GM19099 (cell line): Measurements from ENCODE around the gene MSLN.

Source experiments
- POLR2A ChIP-seq: IDR thresholded peaks from 3 replicates; pipeline ENCODE4 v1.6.1; 2011; ENCODE audit warnings: low read depth; ENCODE audit not compliant: insufficient read length; ENCODE audit errors: extremely low read depth

Gene MSLN

DNA sequence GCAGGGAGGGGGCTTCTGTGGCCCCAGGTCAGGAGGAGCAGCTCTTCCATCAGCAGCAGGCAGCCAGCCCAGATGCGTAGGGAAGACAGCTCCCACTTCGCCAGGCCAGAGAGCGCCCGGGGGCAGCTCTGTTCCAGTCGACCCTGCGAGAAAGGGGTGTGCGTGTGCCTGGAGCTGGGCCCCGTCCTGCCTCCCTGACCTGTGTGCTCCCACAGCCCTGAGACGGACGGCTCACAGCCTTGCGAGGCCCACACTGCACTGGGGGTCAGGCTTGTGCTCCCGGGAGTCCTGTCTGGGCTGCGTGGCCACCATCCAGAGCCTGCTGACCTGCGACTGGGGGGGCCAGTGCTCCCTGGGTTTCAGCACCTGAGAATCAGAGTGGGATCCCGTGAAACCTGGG lies 469 bp upstream of the MSLN start:
- no peak for TF ChIP-seq POLR2A

DNA sequence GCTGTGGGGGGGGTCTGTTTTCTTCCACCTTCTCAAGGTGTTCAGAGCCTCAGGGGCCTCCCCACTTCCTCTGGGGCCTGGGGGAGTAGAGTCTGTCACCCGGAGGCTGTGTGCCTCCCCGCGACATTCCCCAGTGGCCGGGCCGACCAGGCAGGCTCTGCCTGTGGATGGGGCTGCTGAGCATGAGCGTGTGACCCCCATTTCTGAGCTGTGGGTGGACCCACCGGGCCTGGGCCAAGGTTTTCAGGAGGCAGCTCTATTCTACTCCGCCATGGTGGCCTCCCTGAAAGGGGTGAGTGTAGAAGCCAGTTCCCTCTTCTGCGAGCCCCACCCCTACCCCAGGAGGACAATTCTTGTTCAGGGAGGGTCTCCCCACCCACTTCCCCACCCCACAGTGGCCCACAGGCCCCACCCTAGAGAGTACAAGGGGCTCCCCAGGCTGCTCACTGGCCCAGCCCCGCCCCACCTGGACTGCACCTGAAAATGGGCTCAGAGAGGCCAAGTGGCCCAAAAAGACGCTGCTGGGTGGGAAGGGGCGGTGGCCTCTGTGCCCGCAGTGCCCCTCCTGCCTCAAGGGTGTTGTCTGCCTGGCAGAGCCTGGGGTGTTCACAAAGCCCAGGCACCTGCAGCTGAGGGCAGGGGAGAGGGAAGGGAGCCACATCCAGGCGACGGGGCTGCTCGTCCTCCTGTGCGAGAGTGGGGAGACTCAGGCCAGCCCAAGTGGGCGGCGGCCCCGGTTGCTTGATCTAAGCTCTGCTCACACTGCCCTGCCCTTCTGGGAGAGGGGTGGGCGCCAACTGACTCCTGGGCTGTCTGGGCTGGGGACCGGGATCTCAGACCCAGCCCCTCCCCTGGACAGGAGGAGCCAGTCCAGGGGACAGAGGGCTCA lies 1.3 kb downstream of the MSLN start:
- TF ChIP-seq POLR2A = no peak

DNA sequence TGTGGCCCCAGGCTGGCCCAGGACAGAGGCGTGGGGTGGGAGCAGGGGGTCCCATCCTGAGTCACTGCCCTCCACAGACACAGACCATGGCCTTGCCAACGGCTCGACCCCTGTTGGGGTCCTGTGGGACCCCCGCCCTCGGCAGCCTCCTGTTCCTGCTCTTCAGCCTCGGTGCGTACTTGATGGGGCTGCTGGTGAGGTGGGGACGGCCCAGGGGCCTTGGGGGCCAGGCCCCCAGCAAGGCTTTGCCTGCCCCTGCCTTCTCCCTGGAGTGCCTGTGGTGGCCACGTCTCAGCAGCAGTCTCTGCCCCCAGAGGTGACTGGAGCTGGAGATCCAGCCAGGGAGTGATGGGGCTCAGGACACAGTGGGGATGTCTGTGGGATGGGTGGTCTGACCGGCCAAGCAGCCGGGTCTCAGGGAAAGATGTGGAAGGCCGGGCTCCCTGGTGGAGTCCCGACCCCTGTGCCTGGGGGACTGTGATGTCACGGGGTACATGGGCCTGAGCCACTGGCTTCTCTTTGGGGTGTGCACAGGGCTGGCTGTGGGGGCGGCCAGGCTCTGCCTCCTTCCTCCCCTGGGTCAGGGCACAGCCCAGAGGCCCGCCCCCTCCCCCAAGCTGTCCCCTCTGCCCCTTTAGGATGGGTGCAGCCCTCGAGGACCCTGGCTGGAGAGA lies 2.2 kb downstream of the MSLN start:
- TF ChIP-seq POLR2A = no peak

DNA sequence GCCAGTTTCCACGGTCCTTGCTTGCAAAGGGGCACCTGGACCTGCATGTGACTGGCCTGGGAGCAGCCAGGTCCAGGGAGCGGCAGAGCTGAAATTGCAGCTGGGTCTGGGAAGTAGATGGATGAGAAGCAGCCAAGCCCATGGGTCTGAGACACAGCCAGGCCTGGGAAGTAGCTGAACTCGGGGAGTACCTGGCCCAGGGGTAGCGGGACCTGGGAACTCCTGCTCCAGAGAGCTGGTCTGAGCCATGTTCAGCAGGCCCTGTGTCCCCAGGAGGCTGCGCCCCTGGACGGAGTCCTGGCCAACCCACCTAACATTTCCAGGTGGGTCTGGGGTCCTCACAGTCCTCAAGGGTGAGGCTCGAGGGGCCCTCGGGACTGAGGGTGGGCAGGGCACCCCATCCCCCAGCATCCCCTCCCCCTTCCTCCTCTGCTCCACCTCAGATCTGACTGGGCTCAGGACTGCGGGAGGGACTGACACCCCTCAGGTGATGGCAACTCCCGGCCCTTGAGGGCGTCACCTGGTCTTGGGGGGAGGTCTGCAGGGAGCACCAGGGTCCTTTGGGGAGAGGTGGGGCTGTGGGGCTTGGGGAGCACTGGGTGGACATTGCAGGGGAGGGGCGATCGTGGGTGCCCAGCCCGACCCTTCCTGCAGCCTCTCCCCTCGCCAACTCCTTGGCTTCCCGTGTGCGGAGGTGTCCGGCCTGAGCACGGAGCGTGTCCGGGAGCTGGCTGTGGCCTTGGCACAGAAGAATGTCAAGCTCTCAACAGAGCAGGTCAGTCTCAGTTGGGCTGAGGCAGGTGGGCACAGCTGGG lies 3.0 kb downstream of the MSLN start:
- TF ChIP-seq POLR2A = no peak

DNA sequence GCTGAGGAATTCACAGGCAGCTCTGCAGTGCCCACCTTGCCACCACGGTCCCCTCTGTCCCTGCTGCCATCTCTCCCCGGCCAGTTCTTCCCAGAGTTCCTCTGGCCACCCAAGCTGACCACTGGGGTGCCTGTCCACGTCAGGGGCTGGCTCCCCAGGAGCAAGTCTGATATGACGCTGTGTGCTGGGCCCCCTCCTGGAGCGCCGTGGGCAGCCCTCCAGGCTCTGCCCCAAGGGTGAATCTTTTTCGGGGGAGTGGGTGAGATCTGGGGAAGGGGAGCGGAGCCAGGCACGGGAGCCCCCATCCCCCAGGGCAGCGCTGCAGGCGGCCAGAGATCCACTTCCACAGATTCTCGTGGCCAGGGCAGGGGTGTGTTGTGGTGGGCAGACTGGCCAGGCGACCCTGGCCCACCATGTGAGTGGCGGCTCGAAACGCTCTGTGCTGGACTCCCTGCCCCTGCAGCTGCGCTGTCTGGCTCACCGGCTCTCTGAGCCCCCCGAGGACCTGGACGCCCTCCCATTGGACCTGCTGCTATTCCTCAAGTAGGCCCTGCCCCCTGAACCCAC lies 3.7 kb downstream of the MSLN start:
- TF ChIP-seq POLR2A = no peak

DNA sequence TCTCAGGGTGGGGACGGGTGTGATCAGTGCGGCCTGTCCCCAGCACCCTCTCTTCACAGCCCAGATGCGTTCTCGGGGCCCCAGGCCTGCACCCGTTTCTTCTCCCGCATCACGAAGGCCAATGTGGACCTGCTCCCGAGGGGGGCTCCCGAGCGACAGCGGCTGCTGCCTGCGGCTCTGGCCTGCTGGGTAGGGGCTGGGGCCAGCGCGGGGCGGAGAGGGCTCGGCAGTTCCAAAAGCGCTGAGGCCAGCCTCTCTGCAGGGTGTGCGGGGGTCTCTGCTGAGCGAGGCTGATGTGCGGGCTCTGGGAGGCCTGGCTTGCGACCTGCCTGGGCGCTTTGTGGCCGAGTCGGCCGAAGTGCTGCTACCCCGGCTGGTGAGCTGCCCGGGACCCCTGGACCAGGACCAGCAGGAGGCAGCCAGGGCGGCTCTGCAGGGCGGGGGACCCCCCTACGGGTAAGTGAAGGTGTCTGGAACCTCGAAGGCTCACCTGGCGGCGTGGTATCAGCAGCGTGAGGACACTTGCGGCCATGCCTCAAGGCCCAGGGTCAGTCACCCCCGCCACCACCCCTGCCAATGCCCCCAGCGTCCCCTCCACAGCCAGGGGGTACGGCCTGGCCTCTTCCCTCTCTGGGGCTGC lies 4.4 kb downstream of the MSLN start:
- TF ChIP-seq POLR2A = no peak

DNA sequence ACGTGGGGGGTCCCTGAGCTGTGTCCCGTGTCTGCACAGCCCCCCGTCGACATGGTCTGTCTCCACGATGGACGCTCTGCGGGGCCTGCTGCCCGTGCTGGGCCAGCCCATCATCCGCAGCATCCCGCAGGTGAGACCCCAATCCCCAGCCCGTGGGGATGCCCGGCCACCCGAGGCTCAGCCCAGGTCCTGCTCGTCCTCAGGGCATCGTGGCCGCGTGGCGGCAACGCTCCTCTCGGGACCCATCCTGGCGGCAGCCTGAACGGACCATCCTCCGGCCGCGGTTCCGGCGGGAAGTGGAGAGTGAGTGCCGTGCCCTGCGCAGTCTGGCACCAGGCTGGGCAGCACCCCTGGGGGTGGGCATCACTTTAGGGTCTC lies 4.9 kb downstream of the MSLN start:
- TF ChIP-seq POLR2A = no peak

DNA sequence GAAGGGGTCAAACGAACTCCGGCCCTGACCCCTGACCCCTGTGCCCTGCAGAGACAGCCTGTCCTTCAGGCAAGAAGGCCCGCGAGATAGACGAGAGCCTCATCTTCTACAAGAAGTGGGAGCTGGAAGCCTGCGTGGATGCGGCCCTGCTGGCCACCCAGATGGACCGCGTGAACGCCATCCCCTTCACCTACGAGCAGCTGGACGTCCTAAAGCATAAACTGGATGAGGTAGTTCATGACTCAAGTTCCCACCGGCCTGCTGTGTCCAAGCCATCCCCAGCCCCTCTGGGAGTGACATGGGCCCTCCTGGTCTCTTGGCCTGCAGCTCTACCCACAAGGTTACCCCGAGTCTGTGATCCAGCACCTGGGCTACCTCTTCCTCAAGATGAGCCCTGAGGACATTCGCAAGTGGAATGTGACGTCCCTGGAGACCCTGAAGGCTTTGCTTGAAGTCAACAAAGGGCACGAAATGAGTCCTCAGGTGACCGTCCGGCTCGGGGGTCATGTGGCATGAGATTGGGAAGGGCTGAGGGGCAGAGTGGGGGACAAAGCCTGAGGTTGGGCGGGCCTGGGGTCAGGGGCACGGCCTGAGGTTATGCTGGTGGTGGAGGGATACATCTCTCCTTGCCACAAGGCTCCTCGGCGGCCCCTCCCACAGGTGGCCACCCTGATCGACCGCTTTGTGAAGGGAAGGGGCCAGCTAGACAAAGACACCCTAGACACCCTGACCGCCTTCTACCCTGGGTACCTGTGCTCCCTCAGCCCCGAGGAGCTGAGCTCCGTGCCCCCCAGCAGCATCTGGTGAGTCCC lies 5.7 kb downstream of the MSLN start:
- no peak for TF ChIP-seq POLR2A

DNA sequence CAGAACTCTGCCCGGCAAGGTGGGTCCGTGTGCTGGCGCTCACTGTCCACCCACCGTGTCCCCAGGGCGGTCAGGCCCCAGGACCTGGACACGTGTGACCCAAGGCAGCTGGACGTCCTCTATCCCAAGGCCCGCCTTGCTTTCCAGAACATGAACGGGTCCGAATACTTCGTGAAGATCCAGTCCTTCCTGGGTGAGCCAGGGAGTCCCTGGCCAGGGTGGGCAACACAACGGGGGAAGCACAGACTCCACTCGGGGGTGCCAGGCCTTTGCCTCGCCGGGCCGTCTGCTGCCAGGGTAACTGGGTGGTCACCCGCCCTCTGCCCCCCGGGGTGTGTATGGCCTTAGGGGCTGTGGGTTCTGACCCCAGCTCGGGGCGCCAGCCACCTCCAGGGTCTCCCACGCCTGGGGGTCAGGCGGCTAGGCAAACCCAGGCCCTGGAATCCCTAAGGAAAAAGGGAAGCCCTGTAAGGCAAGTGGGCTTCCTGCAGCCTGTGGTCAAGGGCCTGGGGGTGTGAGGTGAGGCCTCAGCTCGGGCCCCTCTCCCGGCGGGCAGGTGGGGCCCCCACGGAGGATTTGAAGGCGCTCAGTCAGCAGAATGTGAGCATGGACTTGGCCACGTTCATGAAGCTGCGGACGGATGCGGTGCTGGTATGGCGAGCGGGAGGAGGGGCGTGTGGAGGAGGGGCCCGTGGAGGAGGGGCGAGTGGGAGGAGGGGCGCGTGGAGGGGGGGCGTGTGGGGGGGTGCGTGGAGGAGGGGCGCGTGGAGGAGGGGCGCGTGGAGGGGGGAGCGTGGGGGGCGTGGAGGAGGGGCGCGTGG lies 6.5 kb downstream of the MSLN start:
- TF ChIP-seq POLR2A = no peak

DNA sequence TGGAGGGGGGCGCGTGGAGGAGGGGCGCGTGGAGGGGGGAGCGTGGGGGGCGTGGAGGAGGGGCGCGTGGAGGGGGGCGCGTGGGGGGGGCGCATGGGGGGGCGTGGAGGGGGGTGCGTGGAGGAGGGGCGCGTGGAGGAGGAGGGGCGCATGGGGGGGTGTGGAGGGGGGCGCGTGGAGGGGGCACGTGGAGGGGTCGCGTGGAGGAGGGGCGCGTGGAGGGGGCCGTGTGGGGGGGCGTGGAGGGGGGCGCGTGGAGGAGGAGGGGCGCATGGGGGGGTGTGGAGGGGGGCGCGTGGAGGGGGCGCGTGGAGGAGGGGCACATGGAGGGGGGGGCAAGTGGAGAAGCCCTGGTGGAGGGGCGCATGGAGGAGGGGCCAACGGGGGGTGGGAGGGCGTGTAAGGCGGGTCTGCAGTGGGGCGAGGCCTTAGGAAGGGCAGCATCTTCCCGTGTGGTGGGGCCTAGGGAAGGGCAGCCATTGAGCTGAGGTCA lies 7.3 kb downstream of the MSLN start:
- TF ChIP-seq POLR2A = no peak

DNA sequence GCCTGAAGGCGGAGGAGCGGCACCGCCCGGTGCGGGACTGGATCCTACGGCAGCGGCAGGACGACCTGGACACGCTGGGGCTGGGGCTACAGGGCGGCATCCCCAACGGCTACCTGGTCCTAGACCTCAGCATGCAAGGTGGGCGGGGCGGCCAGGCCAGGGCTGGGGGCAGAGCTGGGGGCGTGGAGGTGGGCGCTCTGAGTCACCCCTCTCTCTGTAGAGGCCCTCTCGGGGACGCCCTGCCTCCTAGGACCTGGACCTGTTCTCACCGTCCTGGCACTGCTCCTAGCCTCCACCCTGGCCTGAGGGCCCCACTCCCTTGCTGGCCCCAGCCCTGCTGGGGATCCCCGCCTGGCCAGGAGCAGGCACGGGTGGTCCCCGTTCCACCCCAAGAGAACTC lies 7.9 kb downstream of the MSLN start:
- no peak for TF ChIP-seq POLR2A

DNA sequence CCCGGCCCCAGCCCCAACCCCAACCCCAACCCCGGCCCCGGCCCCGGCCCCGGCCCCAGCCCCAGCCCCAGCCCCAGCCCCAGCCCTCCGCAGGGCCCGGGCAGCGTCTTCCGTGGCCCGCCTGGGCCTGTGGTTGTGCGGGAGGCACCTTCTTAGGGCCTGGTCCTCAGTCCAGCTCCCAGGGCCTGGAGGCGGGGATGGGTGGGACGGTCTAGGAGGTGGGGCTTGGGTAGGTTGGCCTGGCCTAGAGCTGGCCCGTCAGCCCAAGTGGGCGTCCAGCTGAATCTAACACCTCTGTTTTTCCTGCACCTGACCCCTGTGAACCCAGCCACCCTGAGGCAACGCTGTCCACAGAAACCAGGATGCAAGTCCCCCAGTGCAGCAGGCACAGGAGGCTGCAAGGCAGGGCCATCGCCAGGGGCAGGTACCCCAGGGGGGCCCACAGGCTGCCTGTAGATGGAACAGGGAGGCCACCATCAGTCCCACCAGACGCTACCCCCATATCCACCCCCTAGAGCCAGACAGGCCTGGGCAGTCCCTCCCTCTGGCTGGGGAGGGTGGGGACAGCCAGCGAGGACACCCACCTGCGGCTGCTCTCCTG lies 8.8 kb downstream of the MSLN start:
- no peak for TF ChIP-seq POLR2A

DNA sequence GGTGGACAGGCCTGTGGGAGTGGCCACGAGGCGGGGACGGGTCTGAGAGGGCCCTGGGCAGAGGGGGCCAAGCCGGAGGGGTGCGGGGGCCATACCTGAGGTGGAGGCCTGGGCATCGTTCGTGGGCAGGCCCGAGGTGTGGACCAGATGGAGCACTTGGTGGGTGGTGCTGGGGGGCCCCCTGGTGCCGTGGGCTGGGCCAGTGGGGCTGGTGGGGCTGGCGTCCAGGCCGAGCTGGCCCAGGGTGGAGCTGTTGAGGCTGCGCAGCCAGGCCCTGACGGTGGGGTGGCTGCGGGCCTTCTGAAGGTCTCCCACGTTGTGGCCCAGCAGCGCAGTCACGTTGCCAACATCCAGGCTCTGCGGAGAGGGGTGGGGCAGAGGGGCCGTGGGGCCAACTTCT lies 9.4 kb downstream of the MSLN start:
- no peak for TF ChIP-seq POLR2A
